Neutrophil (primary cell): ENCODE data around the gene APBA2.

Source experiments
- H3K27ac ChIP-seq: fragments of 200-600 bp; sonication (generic); 2 replicates; pipeline ENCODE4 v1.5.1; 2016; ENCODE audit warnings: mild to moderate bottlenecking, moderate library complexity
- H3K27me3 ChIP-seq: fragments of 200-600 bp; sonication (generic); 2 replicates; pipeline ENCODE4 v1.6.0; 2016; ENCODE audit warnings: mild to moderate bottlenecking
- H3K36me3 ChIP-seq: fragments of 200-600 bp; sonication (generic); 2 replicates; pipeline ENCODE4 v1.5.1; 2017
- H3K4me1 ChIP-seq, 2 experiments: fragments of 200-600 bp in 1 of 2; sonication (generic) in 1 of 2; 1 replicate in 1 of 2; 2 replicates in 1 of 2; pipeline versions ENCODE4 v1.5.1 to v1.6.1; 2013 to 2016; ENCODE audit warnings: low read depth in 1 of 2, low read length in 1 of 2, mild to moderate bottlenecking in 1 of 2, moderate library complexity in 1 of 2; ENCODE audit not compliant: control insufficient read depth in 1 of 2, insufficient read depth in 1 of 2
- H3K4me3 ChIP-seq, 2 experiments: fragments of 200-600 bp in 1 of 2; sonication (generic) in 1 of 2; 1 replicate in 1 of 2; 2 replicates in 1 of 2; pipeline ENCODE4 v1.5.1; 2013 to 2016; ENCODE audit warnings: low read depth in 1 of 2, low read length in 1 of 2, mild to moderate bottlenecking in 1 of 2, moderate library complexity in 1 of 2
- H3K9me3 ChIP-seq: fragments of 200-600 bp; sonication (generic); 2 replicates; pipeline ENCODE4 v1.5.1; 2016
- TF ChIP-seq, protein P1 (sequence below): fragments of 200-600 bp; sonication (generic); IDR thresholded peaks from 2 replicates; pipeline ENCODE4 v1.5.1; 2016; ENCODE audit warnings: antibody characterized with exemption

Gene APBA2

DNA sequence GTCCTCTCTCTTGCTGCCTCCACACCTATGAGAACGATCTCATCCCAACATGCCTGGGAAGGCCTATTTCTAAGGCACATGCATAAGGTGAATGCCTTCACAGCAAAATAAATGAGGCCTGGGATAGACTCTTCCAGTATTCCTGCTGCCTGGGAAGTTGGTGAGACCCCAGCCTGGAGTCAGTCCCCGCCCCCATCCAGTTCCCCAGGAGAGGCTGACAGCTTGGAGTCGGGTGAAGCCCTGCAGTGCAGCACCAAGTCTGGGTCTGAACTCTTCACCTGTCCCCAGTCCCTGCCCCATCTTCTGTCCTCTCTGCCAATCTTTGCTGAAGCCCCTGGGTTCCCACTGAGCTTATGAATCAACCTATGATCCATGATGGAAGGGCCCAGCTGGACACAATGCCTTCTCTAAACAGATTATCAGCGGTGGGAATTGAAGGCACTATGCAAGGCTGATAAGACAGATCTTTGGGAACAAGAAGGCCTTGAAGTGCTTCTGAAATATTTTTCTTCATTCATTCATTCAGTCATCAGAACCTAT, 10.2 kb upstream of the APBA2 start:
- Histone ChIP-seq H3K27me3 (no peaks in the 10 kb centered on the region), H3K27ac (no peak overlapping the region), H3K4me1 (no peaks in the 10 kb centered on the region)

DNA sequence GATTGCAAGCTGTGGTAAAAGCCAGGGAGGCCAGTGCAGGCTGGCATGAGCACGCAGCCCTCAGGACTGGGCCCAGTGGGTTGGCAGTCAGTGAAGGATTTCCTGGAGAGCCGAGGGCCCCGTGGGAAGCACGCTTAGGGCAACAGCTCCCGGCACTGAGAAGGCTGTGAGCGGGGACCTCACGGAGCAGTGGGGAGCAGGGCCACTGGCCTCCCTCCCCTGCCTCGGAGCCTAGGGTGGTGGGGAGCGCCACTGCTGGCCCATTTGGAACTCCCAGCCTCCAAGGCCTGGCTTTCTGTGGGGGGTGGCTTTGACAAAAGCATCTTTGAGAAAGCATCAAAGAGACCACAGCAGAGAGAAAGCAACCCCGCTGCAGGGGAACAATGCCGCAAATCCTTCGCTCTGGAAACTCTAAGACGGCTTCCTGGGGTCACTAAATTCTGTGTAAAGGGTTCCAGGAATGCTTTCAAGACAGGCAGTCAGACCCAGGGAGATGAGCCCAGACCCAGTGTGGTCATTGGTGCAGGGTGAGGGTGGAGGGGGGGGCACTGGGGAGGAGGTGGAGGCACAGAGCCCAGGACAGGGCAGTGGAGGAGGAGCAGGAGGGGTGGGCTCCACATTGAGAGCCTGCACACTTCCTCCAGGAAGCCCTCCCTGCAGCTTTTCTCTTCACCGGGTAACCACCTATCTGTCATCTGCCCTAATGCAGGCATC, 9.5 kb upstream of the APBA2 start:
- H3K4me3 ChIP-seq = no peak overlapping the region

More for the DNA sequence above, 10.2 kb upstream of the APBA2 start:
- TF ChIP-seq, protein P1, sequence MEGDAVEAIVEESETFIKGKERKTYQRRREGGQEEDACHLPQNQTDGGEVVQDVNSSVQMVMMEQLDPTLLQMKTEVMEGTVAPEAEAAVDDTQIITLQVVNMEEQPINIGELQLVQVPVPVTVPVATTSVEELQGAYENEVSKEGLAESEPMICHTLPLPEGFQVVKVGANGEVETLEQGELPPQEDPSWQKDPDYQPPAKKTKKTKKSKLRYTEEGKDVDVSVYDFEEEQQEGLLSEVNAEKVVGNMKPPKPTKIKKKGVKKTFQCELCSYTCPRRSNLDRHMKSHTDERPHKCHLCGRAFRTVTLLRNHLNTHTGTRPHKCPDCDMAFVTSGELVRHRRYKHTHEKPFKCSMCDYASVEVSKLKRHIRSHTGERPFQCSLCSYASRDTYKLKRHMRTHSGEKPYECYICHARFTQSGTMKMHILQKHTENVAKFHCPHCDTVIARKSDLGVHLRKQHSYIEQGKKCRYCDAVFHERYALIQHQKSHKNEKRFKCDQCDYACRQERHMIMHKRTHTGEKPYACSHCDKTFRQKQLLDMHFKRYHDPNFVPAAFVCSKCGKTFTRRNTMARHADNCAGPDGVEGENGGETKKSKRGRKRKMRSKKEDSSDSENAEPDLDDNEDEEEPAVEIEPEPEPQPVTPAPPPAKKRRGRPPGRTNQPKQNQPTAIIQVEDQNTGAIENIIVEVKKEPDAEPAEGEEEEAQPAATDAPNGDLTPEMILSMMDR = no peak
- Histone ChIP-seq H3K36me3 (no peaks in the 10 kb centered on the region), H3K4me3 (no peak overlapping the region), H3K9me3 (no peaks in the 10 kb centered on the region)

DNA sequence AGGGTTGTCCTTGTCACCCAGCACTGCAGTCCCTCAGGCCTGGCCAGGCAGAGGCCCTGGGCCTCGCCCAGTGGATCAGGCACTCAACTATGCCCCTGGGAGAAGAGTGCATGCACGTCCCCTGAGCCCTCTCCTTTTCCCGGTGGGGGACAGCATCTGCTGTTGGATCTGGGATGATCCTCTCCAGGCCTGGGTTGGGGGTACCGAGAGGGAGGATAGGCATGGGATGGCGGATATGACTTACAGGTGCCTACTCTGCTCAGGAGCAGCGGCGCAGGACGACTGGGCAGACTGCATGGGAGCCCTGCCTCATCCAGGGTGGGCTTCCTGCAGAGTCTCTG, 9.0 kb upstream of the APBA2 start:
- H3K4me3 ChIP-seq = no peak overlapping the region
- H3K9me3 ChIP-seq = no peaks in the 10 kb centered on the region
- H3K36me3 ChIP-seq = no peaks in the 10 kb centered on the region
- no peaks in the 10 kb centered on the region for H3K4me1 ChIP-seq
- no peak overlapping the region for H3K27ac ChIP-seq
- no peaks in the 10 kb centered on the region for H3K27me3 ChIP-seq
- TF ChIP-seq, protein P1 = no peak

More for the DNA sequence above, 9.5 kb upstream of the APBA2 start:
- TF ChIP-seq, protein P1 = no peak
- Histone ChIP-seq H3K36me3 (no peaks in the 10 kb centered on the region), H3K4me1 (no peaks in the 10 kb centered on the region), H3K9me3 (no peaks in the 10 kb centered on the region), H3K27me3 (no peaks in the 10 kb centered on the region), H3K27ac (no peak overlapping the region)

DNA sequence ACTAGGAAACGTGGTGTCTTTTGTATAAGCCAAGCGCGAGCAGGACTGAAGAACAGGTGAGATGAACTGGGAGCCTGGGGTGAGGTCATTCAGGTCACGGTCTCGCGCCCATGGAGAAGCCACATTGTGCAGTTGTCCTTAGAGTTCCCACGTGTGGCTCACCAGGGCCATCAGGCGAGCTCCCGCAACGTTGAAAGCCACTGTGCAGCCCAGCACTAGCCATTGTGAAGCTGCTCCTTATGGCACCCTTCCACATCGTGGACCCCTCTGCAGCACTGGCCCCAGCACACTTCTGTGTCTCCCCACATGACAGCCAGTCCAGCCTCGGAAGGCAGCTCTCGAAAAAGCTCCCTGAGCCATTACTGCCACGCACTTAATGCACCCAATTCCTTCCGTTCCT, 7.6 kb upstream of the APBA2 start:
- H3K27me3 ChIP-seq = peaks cover 7% of the 10 kb centered on the region
- H3K4me1 ChIP-seq = no peaks in the 10 kb centered on the region
- no peak overlapping the region for H3K27ac ChIP-seq
- no peaks in the 10 kb centered on the region for H3K36me3 ChIP-seq
- TF ChIP-seq, protein P1 = no peak
- no peaks in the 10 kb centered on the region for H3K9me3 ChIP-seq
- no peak overlapping the region for H3K4me3 ChIP-seq

DNA sequence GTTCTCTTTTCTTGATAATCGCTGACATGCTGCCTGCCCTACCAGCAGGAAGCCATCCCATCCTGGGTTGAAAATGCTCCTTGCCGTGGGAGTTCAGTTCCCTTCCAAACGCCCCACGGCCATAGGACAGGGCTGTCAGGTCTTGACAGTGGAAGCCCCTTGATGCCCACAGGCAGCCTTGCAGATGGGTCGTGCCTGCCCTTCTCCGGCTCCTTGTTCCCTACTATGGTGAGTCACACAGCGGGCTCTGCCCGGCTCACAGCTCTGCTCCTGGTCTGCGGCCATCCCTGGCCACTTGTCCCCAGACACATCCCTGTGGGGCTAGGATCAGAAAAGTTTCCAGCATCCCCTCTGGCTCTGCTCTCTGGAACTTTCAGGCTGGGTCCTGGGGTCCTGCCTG, 6.2 kb upstream of the APBA2 start:
- Histone ChIP-seq H3K36me3 (no peaks in the 10 kb centered on the region), H3K4me3 (no peak overlapping the region)
- TF ChIP-seq, protein P1 = no peak

More for the DNA sequence above, 6.2 kb upstream of the APBA2 start:
- no peaks in the 10 kb centered on the region for H3K4me1 ChIP-seq
- H3K27me3 ChIP-seq = peaks cover 19% of the 10 kb centered on the region
- H3K27ac ChIP-seq = no peak overlapping the region
- no peaks in the 10 kb centered on the region for H3K9me3 ChIP-seq
